ENCODE results near the gene BORCS6.
A peak's percentile ranks its signal among the peaks of the same experiment; 100 is the strongest.

The BORCS6 gene

GRCh38 chr17:8161289-8162232 is 28.4 kb downstream of the BORCS6 start:
- H3K4me3 ChIP-seq (replicated peaks; ENCODE audit: insufficient read depth, low read length) = peak overlapping the region; percentile 76
- H3K27ac ChIP-seq (replicated peaks) = peak overlapping the region; percentile 67; the same call in 1 of the 2 replicates
- no peak for TF ChIP-seq SPI1 (IDR thresholded peaks at IDR 0.05; ENCODE audit: borderline replicate concordance, low read depth)
- TF ChIP-seq GABPA (IDR thresholded peaks at IDR 0.05; ENCODE audit: low read depth) = no peak
- TF ChIP-seq CTCF (IDR thresholded peaks at IDR 0.05; ENCODE audit: insufficient read depth, low read length) = no peak
- no peak for TF ChIP-seq POLR2AphosphoS5 (IDR thresholded peaks at IDR 0.05; ENCODE audit: low read depth)
- TF ChIP-seq REST (IDR thresholded peaks at IDR 0.05; ENCODE audit: insufficient replicate concordance, low read depth) = no peak
- DNase-seq (ENCODE audit: low read depth in 1 of 2, low spot score in 1 of 2) = no peak
- H3K27me3 ChIP-seq (ENCODE audit: insufficient read depth, poor library complexity, severe bottlenecking) = no peaks in the 10 kb centered on the region

- H3K27me3 ChIP-seq (ENCODE audit: insufficient read depth, poor library complexity, severe bottlenecking) = no peaks in the 10 kb centered on the region
- TF ChIP-seq POLR2AphosphoS5 (IDR thresholded peaks at IDR 0.05; ENCODE audit: low read depth) (no peak), REST (IDR thresholded peaks at IDR 0.05; ENCODE audit: insufficient replicate concordance, low read depth) (no peak), GABPA (IDR thresholded peaks at IDR 0.05; ENCODE audit: low read depth) (no peak), CTCF (IDR thresholded peaks at IDR 0.05; ENCODE audit: insufficient read depth, low read length) (no peak), SPI1 (IDR thresholded peaks at IDR 0.05; ENCODE audit: borderline replicate concordance, low read depth) (no peak)
- H3K27ac ChIP-seq (replicated peaks) = no peak overlapping the region
- DNase-seq (ENCODE audit: low read depth in 1 of 2, low spot score in 1 of 2) = no peak
- no peak overlapping the region for H3K4me3 ChIP-seq (replicated peaks; ENCODE audit: insufficient read depth, low read length)
Observed at GRCh38 chr17:8160741-8161221, 29.2 kb downstream of the BORCS6 start.

- no peak overlapping the region for H3K4me3 ChIP-seq (replicated peaks; ENCODE audit: insufficient read depth, low read length)
- TF ChIP-seq REST (IDR thresholded peaks at IDR 0.05; ENCODE audit: insufficient replicate concordance, low read depth) (no peak), POLR2AphosphoS5 (IDR thresholded peaks at IDR 0.05; ENCODE audit: low read depth) (no peak), SPI1 (IDR thresholded peaks at IDR 0.05; ENCODE audit: borderline replicate concordance, low read depth) (no peak), CTCF (IDR thresholded peaks at IDR 0.05; ENCODE audit: insufficient read depth, low read length) (no peak), GABPA (IDR thresholded peaks at IDR 0.05; ENCODE audit: low read depth) (no peak)
- DNase-seq (ENCODE audit: low read depth in 1 of 2, low spot score in 1 of 2) = no peak
- no peak overlapping the region for H3K27ac ChIP-seq (replicated peaks)
- no peaks in the 10 kb centered on the region for H3K27me3 ChIP-seq (ENCODE audit: insufficient read depth, poor library complexity, severe bottlenecking)
Observed at GRCh38 chr17:8160224-8160577, 29.8 kb downstream of the BORCS6 start.

Data from HL-60 (cell line).